Retina (tissue), 1 donor: ENCODE results near the gene NTPCR.

Source experiments
- DNase-seq: peaks from one replicate; pipeline ENCODE4 v3.0.0-alpha.2; 2016

NTPCR gene

GRCh38 chr1:232927830-232928505 lies 22.4 kb upstream of the NTPCR start:
- DNase-seq: no peak

GRCh38 chr1:232932486-232933425 lies 17.7 kb upstream of the NTPCR start:
- DNase-seq: no peak

- no peak for DNase-seq
Measured at GRCh38 chr1:232936941-232937340, 13.5 kb upstream of the NTPCR start.

DNA sequence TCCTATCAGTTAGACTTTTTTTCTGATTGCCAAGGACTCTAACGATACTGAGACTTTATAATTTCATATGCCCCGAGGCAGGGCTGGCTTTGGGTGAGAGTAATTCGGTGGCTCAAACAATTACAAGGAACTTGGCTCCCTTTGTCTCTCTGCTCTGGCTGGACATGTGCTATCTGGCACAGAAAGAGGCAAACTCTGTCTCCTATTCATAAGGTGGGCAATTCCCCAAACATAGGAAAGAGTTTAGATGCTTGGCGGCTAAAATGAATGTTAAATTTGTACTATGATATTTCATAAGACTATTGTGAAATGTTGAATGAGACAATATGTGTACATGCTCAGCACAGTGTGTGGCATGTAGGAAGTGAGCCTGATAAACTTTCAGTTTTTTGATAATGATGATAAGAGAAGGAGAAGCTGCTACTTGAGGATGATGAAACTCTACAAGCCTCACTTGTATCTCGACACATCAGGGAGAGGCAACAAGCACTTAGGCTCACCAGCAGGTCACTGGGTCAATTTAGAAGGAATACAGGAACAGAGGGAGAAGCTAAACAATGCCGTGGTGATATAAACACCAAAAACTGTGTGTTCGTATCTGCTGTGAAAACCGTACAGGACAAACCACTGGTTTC lies 12.6 kb upstream of the NTPCR start:
- no peak for DNase-seq

DNA sequence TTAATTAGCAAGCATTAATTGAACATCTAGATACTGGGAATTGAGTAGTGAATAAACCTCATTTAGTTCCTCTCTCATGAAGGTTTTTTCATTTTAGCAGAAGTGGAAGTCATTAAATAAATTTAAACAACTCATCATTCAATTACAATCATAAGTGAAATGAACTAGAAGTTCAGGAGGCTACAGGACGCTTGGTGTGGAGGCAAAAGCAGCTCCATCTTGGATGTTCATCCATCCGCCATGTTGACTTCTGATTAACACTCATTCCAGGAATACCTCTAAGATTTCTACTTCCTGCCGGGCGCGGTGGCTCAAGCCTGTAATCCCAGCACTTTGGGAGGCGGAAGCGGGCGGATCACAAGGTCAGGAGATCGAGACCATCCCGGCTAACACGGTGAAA lies 11.5 kb upstream of the NTPCR start:
- DNase-seq: no peak

GRCh38 chr1:232939748-232940147 lies 10.7 kb upstream of the NTPCR start:
- no peak for DNase-seq

DNA sequence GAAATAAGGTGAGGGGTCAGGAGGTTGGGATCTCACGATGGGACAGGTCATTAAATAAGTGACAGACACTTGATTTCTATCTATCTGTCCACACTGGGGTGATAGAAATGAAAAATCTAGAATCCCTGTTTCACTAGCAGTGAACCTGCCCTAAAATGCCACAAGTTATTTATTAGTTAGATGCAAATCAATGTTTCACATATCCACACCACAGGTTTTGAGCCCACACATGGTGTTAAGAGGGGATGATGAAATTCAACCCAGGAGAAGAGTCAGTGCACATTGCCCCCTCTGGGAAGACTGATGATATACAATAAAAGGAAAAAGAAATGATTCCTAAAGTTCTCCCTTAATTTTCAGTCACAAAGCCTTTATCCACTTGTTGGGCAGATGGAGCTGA lies 10.1 kb upstream of the NTPCR start:
- no peak for DNase-seq

DNA sequence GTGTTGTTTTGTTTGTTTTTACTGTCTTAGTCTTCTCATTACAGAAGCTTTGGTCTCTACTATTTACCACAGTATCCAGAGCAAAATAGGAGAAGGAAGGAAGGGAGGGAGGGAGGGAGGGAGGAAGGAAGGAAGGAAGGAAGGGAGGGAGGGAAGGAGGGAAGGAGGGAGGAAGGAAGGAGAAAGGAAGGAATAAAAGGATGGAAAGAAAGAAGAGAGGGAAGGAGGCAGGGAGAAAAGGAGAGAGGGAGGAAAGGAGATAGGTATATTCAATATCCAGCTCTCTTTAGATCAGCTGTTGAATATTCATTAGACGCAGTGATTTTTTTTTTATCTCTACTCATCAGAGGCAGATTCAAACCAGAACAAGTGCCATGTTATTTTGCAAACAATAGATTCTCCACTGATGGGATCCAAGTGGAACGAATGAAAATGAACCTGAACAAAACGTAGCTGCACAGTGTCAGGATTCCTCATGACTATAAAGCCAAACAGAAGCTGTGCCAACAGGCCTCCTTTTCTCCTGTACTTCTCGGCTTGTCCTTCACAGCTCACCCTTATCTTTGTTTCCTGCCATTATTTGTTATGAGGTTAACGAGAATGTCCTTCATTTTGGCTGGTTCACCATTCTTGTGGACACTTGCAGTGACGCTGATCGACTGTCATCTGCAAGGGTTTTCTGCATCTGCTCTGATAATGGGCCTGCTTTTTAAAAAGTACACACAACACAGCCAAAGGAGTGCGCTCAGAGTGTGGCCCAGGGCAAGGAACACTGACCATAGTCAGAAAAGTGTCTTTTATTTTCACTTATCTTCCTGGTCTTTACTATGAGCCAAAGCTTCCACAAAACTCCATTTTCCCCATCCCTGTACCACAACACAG lies 7.8 kb upstream of the NTPCR start:
- no peak for DNase-seq

- no peak for DNase-seq
Measured at GRCh38 chr1:232943679-232944252, 6.6 kb upstream of the NTPCR start.

- no peak for DNase-seq
Measured at GRCh38 chr1:232944347-232944746, 6.1 kb upstream of the NTPCR start.

DNA sequence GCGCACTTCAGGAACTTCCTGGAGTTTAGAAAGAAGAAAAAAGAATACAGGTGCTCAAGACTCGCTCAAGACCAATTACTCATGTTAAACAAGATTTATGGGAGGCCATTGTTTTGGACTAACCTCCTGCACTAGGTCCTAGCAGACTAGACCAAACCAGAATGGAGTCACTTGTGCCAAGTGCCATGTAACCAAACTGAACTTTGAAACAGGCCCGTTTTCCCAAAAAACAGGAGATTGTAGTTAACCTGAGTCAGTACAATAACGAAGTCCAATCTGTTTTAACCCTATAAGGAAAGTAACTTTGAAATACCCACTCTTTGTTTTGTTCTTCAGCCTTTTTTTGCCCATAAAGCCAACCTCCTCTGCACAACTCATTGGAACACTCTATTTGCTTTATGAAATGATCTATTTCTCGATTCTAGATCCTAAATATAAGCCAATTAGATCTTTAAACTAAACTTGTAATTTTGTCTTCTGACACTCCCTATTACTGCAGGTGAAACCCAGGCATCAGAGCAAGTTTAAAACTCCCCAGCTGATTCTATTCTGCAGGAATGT lies 695 bp upstream of the NTPCR start:
- no peak for DNase-seq

GRCh38 chr1:232951180-232951579 lies 769 bp downstream of the NTPCR start:
- no peak for DNase-seq

- no peak for DNase-seq
Measured at GRCh38 chr1:232951605-232952004, 1.2 kb downstream of the NTPCR start.

- DNase-seq: peak; percentile 50
Measured at GRCh38 chr1:232952514-232953499, 2.4 kb downstream of the NTPCR start.

DNA sequence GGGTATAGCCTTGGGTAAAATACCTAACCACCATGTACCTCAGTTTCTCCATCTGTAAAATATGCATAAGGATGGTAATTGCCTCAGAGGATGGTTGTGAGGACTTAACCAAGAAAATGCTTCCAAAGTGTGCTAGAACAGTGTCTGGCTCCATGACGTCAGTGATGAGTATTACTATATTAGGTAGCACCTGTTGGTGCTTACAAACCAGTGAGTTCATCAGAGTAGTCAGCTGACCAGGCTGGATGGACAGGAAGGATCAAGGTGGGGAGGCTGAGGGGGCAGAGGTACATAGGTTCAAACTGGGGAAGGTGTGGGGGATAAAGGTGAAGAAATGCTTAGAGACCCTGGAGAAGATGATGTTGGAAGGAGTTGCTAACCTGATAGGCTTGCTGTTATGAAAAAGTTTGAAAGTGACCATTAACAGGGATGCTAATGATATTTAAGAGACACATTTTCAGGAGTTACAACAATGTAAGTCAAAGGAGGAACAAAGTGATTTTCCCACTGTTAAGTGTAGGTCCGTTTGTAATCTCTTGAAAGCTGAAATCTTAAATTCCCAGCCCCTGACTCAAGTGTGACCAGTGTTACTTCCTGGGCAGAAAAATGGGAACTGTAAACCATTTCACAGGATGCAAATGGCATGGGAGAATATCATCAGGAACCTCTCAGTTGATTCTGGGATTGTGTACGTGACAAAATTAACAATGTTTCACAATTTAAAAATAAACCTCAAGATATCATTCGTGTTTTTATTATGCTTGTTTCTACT lies 4.4 kb downstream of the NTPCR start:
- DNase-seq: no peak

- no peak for DNase-seq
Measured at GRCh38 chr1:232956081-232956480, 5.7 kb downstream of the NTPCR start.

DNA sequence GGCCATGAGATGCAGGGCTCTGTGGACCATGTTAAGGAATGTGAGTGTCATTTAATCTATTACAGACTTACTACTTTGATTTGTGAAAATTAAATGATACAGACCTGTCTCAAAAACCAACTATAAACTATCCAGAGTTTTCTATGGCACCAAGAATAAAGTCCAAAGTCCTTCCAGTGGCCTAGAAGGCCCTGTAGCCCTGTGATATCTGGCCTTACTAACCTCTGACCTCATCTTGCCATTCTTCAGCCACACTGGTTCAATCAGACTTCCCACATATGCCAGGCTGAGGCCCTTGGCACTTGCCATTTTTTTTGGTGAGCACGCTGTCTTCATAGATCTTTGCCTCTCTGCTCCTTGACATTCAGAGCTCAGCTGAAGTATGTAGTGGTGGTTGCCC lies 7.7 kb downstream of the NTPCR start:
- DNase-seq: no peak

DNA sequence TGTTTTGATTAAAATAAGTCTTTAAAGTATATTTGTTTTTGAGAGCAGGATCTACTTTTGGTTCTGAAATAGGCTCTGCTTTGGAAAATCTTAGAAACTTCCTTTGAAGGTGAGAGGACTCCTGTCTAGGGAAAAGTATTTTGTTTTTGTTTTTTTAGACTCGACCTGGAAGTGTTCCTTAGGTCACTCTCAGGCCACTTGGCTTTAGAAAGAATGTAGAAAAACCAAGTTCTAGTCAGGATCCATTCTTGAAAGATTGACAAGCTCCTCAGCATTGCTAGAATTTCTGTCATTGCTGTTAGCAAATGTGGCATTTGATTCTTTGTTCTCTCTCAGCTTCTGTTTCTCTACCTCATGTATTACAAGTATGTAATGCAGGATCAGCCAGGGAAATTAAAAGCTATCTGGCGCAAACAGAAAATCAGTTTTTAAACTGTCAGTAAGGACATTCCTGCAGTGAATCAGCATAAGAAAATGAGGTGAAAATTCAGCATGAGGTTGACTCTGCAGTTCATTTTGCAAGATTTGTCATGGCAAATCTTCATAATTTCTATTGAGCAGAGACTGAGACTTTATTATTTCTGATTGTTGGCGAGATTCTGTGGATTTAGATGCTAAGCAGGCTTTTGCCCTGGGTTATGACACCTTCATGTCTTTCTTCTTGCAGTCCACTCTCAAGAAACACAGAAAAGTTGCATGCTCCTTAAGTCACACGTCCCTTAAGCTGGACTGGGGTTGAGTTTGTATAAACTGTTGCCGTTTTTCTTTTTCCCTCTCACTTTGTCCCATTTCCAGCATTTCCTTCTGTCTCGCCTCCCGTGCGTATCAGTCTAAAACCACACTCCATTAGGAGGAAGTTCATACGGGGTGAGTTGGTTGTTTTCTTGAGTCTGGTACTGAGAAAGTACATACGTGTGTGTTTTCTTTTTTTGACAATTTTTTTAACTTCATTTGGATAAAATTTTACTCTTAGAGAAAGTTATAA lies 12.6 kb downstream of the NTPCR start:
- no peak for DNase-seq

DNA sequence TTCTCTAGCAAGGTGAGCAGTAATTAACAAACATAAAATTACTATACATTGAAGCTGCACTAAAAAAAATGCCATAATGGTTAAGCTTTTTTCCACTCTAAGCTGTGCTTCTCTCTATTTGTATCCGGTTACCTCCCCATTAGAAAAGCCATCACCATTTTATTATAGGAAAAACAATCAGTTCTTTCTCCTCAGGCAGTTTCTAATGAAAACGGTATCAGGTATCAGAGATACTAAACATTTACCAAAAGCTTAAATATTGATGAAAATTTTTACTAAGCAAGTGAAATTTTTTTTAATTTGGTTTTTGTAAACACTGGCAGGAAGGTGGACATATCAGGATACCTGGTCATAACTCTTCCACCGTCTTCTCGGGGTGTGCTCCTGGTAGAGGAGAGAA lies 14.2 kb downstream of the NTPCR start:
- no peak for DNase-seq
